Sigmoid colon (tissue), 7 donors: ENCODE data around the gene ANKLE1. TPM values are rescaled to one million over a fixed set of nuclear protein-coding genes. Genes with fewer than 3 reads are reported as not detected.

ENCODE experiments used
- DNase-seq: peaks from one replicate; pipeline ENCODE4 v3.0.0-alpha.2; 2019
- H3K27ac ChIP-seq, 4 donors: fragments of 200-600 bp; sonication (generic); one replicate each; pipeline ENCODE4 v1.5.1; 2016 to 2019; ENCODE audit warnings: mild to moderate bottlenecking in 1 of 4
- H3K27me3 ChIP-seq, 3 donors: fragments of 200-600 bp; sonication (generic); one replicate each; pipeline ENCODE4 v1.5.1; 2019; ENCODE audit warnings: mild to moderate bottlenecking in 1 of 3
- H3K36me3 ChIP-seq, 4 donors: fragments of 200-600 bp; sonication (generic); one replicate each; pipeline ENCODE4 v1.5.1; 2016 to 2019
- H3K4me1 ChIP-seq, 4 donors: fragments of 200-600 bp; sonication (generic); one replicate each; pipeline ENCODE4 v1.5.1; 2017 to 2019
- H3K4me3 ChIP-seq, 4 donors: fragments of 200-600 bp; sonication (generic); one replicate each; pipeline ENCODE4 v1.5.1; 2017 to 2019; ENCODE audit warnings: mild to moderate bottlenecking in 2 of 4, moderate library complexity in 1 of 4
- H3K9me3 ChIP-seq, 4 donors: fragments of 200-600 bp in 3 of 4; sonication (generic) in 3 of 4; one replicate each; pipeline versions ENCODE4 v1.5.1 to v1.6.1; 2013 to 2019
- CTCF ChIP-seq, 4 experiments: fragments of 450-650 bp in 3 of 4; fragments of 200-600 bp in 1 of 4; IDR thresholded peaks; one replicate each; pipeline ENCODE4 v1.5.1; 2016 to 2019; ENCODE audit warnings: antibody characterized with exemption in 4 of 4, mild to moderate bottlenecking in 3 of 4, moderate library complexity in 2 of 4
- EP300 ChIP-seq, 4 donors: sonication (generic); formaldehyde crosslinking; IDR thresholded peaks; one replicate each; pipeline ENCODE4 v1.6.1; 2017; ENCODE audit warnings: antibody characterized with exemption in 4 of 4
- POLR2A ChIP-seq, 2 donors: fragments of 450-650 bp; IDR thresholded peaks; one replicate each; pipeline ENCODE4 v1.6.1; 2016; ENCODE audit warnings: antibody characterized with exemption in 2 of 2, mild to moderate bottlenecking in 2 of 2, moderate library complexity in 2 of 2
- POLR2AphosphoS5 ChIP-seq, 4 donors: sonication (generic); formaldehyde crosslinking; IDR thresholded peaks; one replicate each; pipeline ENCODE4 v1.6.1; 2017; ENCODE audit warnings: antibody characterized with exemption in 4 of 4
- WGBS, 2 donors: extraction: QIAGEN DNeasy Blood & Tissue Kit; methylation state at CpG; one replicate each; pipeline ENCODE4 v1.1.7; 2013; 5-methylcytosine and 5-hydroxymethylcytosine counted together
- intact Hi-C: fragments of 100-400 bp; cut with DNase I; formaldehyde crosslinking; loops from one replicate; pipeline ENCODE4 v1.15.1; 2023
- polyA plus RNA-seq, 3 donors: library from polyadenylated mRNA; stranded (reverse); fragments of 200-250 nt; gene quantifications; one replicate each; pipeline ENCODE4 v1.2.3, GENCODE V29; 2013
- total RNA-seq, 4 donors: library from RNA; depleted of rRNA; stranded (reverse); fragments of >200 nt; gene quantifications; one replicate each; pipeline ENCODE4 v1.1.0, GENCODE V29; 2016
- donor health status: healthy with polysubstance abuse.
- donor health status: Bipolar disorder and iron deficiency.
- donor health status: healthy.

Gene ANKLE1
- total and polyA plus RNA-seq, 7 donors: 0.49 to 1.3 (median 0.71) TPM; not detected in 2

- intact Hi-C loops: loop anchor here (2.0 to 5.0 kb wide), 2 partner anchors 30 to 58 kb away; partner anchors contain the start of genes ANO8 and NR2F6
- peaks cover 0 to 72% (median 61%) of the 10 kb centered on the region in 4 donors for H3K4me1 ChIP-seq
- DNase-seq: no peak
- H3K27me3 ChIP-seq: no peaks in the 10 kb centered on the region
- H3K27ac ChIP-seq: peak overlapping the region; percentile 92 to 97 (median 94)
- 1 to 2% methylated on average over 7 of the region's 7 CpGs for WGBS, 2 donors
- TF ChIP-seq EP300 (IDR thresholded peaks at IDR 0.05) (peak in 1 of 4 donors; percentile 32), POLR2A (IDR thresholded peaks at IDR 0.05) (no peak), POLR2AphosphoS5 (IDR thresholded peaks at IDR 0.05) (peak in 1 of 4 donors; percentile 58)
- H3K36me3 ChIP-seq: peaks cover 0 to 10% (median 2%) of the 10 kb centered on the region in 4 donors
- H3K4me3 ChIP-seq: peak overlapping the region; percentile 67 to 78 (median 72)
- H3K9me3 ChIP-seq: no peaks in the 10 kb centered on the region
These were observed 23.5 kb downstream of the ANKLE1 start for GRCh38 chr19:17305216-17305516.

GRCh38 chr19:17305517-17306284, 24.0 kb downstream of the ANKLE1 start, which contains the start of gene MRPL34:
MRPL34 (plus strand) TSS chr19:17305872; CDS start chr19:17305893, 21 bp downstream.
- TF ChIP-seq POLR2A (IDR thresholded peaks at IDR 0.05) (peak; percentile 53 to 59), POLR2AphosphoS5 (IDR thresholded peaks at IDR 0.05) (peak in 3 of 4 donors; percentile 78 to 94 (median 83)), CTCF (IDR thresholded peaks at IDR 0.05) (peak; percentile 71 to 93 (median 84)), EP300 (IDR thresholded peaks at IDR 0.05) (peak in 1 of 4 donors; percentile 4)
- WGBS, 2 donors: 0% methylated on average over 55 of the region's 55 CpGs
- Histone ChIP-seq H3K9me3 (no peaks in the 10 kb centered on the region), H3K27ac (peak within 1 kb of the TSS; percentile 92 to 97 (median 94)), H3K36me3 (peaks cover 0 to 5% (median 2%) of the 10 kb centered on the region in 4 donors), H3K4me3 (peak within 1 kb of the TSS; percentile 67 to 78 (median 72)), H3K4me1 (peaks cover 0 to 75% (median 66%) of the 10 kb centered on the region in 4 donors), H3K27me3 (no peaks in the 10 kb centered on the region)
- intact Hi-C loops: loop anchor here (2.0 to 5.0 kb wide), 2 partner anchors 29 to 58 kb away; partner anchors contain the start of genes ANO8 and NR2F6
- DNase-seq: peak; percentile 99

- H3K9me3 ChIP-seq: no peaks in the 10 kb centered on the region
- TF ChIP-seq EP300 (IDR thresholded peaks at IDR 0.05): no peak
- TF ChIP-seq POLR2AphosphoS5 (IDR thresholded peaks at IDR 0.05): no peak
- TF ChIP-seq CTCF (IDR thresholded peaks at IDR 0.05): no peak
- no peak for TF ChIP-seq POLR2A (IDR thresholded peaks at IDR 0.05)
- H3K4me1 ChIP-seq: peaks cover 0 to 75% (median 69%) of the 10 kb centered on the region in 4 donors
- H3K27me3 ChIP-seq: no peaks in the 10 kb centered on the region
- peak overlapping the region; percentile 67 to 78 (median 72) for H3K4me3 ChIP-seq
- intact Hi-C loops: loop anchor here (5.0 kb wide), 1 partner anchor 59 kb away; the partner anchor contains the start of gene NR2F6
- H3K36me3 ChIP-seq: peaks cover 0 to under 1% (median 0%) of the 10 kb centered on the region in 4 donors
- 2 to 7% methylated on average over 28 of the region's 28 CpGs for WGBS, 2 donors
- DNase-seq: no peak
- H3K27ac ChIP-seq: peak overlapping the region; percentile 92 to 97 (median 94)
These were observed 24.6 kb downstream of the ANKLE1 start for GRCh38 chr19:17306285-17306714.

GRCh38 chr19:17307876-17308377, 26.2 kb downstream of the ANKLE1 start:
- Histone ChIP-seq H3K9me3 (no peaks in the 10 kb centered on the region), H3K4me1 (peaks cover 0 to 74% (median 67%) of the 10 kb centered on the region in 4 donors), H3K27ac (peak overlapping the region in 3 of 4 donors; percentile 92 to 94 (median 93)), H3K36me3 (peaks cover 0 to 11% (median 0%) of the 10 kb centered on the region in 4 donors), H3K27me3 (no peaks in the 10 kb centered on the region), H3K4me3 (no peak overlapping the region)
- WGBS, 2 donors: 46 to 78% methylated on average over 8 of the region's 8 CpGs
- TF ChIP-seq EP300 (IDR thresholded peaks at IDR 0.05) (no peak), POLR2AphosphoS5 (IDR thresholded peaks at IDR 0.05) (no peak), POLR2A (IDR thresholded peaks at IDR 0.05) (no peak), CTCF (IDR thresholded peaks at IDR 0.05) (no peak)
- intact Hi-C loops: loop anchor here (5.0 kb wide), 1 partner anchor 61 kb away; the partner anchor contains the start of gene NR2F6
- no peak for DNase-seq
